HTR-8/SVneo (cell line): Measurements from ENCODE around the gene ANHX.

Experiments
- DNase-seq: peaks from one replicate; pipeline ENCODE4 v3.0.0; 2011; ENCODE audit warnings: low spot score, mixed read lengths; ENCODE audit not compliant: insufficient read length
- FAIRE-seq: peaks from 2 replicates; lab custom pipeline; 2011; peaks lifted over from hg19 to GRCh38; lab: Jason Lieb, UNC

The ANHX gene

DNA sequence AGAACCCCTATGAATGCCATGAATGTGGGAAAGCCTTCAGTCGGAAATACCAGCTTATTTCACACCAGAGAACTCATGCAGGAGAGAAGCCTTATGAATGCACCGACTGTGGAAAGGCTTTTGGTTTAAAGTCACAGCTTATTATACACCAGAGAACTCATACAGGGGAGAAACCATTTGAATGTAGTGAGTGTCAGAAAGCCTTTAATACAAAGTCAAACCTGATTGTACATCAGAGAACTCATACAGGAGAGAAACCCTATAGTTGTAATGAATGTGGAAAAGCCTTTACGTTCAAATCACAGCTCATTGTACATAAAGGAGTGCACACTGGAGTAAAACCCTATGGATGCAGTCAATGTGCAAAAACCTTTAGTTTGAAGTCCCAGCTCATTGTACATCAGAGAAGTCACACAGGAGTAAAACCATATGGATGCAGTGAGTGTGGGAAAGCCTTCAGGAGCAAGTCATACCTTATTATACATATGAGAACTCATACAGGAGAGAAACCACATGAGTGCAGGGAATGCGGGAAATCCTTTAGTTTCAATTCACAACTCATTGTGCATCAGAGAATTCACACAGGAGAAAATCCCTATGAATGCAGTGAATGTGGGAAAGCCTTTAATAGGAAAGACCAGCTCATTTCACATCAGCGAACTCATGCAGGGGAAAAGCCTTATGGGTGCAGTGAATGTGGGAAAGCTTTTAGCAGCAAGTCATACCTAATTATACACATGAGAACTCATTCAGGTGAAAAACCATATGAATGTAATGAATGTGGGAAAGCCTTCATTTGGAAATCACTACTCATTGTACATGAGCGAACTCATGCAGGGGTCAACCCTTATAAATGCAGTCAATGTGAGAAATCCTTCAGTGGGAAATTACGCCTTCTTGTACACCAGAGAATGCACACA is 32.1 kb downstream of the ANHX start:
- no peak for DNase-seq

DNA sequence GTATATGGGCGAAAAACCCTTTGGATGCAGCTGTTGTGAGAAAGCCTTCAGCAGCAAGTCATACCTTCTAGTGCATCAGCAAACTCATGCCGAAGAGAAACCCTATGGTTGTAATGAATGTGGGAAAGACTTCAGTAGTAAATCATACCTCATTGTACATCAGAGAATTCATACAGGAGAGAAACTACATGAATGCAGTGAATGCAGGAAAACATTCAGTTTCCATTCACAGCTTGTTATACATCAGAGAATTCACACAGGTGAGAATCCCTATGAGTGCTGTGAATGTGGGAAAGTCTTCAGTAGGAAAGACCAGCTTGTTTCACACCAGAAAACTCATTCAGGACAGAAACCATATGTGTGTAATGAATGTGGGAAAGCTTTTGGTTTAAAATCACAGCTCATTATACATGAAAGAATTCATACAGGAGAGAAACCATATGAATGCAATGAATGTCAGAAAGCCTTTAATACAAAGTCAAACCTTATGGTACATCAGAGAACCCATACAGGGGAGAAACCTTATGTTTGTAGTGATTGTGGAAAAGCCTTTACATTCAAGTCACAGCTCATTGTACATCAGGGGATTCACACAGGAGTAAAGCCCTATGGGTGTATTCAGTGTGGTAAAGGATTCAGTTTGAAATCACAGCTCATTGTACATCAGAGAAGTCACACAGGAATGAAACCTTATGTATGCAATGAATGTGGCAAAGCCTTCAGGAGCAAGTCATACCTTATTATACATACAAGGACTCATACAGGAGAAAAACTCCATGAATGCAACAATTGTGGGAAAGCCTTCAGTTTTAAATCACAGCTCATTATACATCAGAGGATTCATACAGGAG is 33.0 kb downstream of the ANHX start:
- DNase-seq (no peak), FAIRE-seq (no peak)

More for the DNA sequence above, 32.1 kb downstream of the ANHX start:
- FAIRE-seq: no peak

DNA sequence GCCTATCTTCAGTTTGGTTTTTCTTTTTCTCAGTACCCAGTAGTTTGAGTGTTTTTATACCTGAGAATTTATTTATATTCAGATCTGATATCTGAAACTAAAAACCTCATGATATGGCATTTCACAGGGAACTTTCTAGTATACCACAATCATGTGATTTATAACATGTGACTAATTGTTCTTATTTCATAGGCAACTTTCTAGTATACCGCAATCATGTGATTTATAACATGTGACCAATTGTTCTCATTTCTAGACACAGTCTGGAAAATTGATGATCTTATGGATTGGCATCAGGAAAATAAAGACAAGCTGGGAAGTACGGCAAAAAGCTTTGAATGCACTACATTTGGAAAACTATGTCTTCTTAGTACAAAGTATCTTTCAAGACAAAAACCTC is 33.8 kb downstream of the ANHX start:
- FAIRE-seq (no peak), DNase-seq (no peak)

DNA sequence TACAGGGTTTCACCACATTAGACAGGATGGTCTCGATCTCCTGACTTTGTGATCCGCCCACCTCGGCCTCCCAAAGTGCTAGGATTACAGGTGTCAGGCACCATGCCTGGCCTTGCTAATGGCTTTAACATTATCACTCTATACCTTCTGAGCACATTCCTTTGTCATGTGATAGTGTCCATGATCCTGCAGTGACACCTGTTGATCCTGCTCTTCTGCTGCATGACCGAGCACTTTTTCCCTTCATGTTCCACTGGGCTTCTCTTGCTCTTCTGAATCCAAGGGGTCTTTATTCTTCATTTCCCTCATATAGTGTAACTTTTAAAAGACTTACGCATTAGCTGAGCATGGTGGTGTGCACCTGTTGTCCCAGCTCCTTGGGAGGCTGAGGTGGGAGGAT is 42.8 kb downstream of the ANHX start:
- no peak for DNase-seq
- FAIRE-seq: no peak

DNA sequence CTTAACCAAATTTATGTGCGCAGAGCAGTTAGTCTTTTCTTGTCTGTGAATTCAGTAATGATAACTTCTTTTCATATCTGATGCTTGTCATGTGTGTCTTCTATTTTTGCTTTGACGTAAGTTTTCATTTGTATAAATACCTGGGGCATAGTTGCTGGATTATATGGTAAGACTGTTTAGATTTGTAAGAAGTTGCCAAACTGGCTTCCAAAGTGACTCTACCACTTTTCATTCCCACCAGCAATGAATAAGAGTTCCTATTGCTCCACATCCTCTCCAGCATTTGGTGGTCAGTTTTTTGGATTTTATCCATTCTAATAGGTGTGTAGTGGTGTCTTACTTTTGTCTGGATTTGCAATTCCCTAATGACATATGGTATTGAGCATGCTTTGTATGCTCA is 45.5 kb downstream of the ANHX start:
- DNase-seq (no peak), FAIRE-seq (no peak)

DNA sequence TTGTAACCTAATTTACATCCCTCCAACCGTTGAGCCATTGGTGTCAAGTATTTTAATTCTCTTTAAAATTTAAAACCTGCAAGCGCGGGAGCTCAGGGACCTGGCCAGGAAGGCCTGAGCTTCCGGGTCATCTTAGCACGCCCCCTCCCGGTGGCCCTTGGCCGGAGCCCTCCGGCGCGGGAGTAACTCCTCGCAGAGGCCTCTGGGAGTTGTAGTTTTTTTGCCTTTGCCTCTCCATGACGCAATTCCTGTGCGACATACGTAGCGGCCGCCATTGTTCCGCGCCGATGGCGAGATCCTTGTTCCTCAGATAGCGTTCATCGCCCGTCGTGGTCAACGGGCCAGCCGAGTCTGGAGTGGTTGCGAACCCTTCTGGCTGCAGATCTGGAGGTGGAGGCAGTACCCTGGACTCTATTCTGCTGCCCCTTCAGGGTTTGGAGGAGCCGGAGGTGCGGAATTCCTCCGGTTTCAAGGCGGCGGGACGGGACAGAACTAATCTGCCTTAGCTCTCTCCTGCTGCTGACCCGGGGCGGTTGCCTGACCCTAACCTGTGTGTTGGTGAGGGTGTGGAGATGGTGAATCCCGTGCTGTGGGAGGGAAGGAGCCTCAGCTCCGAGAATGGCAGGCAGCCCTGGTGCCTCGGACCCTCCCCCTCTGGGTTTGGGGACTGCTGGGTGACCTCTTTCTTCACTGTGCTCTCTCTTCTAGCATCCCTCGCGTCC is 54.3 kb downstream of the ANHX start, which contains the start of gene ZNF268:
ZNF268 (plus strand) TSS at position 258 of the 722 bp plus-strand sequence. CDS start 503 bp downstream, outside the sequence.
- FAIRE-seq: peak; percentile 57
- peak; percentile 86 for DNase-seq

DNA sequence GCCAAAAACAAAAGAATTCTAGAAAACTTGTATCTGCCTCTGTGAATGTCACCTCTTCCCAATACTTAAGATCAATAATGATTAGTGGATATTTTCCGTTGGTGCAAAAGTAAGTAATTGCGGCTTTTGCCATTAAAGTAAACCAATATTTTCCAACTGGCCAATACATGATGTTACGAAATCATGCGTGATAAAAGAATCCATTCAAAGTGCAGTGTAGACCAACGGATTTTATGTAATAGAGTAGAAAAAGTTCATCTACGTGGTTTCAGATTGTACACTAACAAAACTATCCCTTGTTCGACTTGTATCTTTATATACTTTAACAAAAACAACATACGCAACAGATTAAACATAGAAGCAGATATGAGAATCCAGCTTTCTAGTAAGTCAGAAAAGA is 55.0 kb downstream of the ANHX start:
- FAIRE-seq: no peak
- DNase-seq: no peak

DNA sequence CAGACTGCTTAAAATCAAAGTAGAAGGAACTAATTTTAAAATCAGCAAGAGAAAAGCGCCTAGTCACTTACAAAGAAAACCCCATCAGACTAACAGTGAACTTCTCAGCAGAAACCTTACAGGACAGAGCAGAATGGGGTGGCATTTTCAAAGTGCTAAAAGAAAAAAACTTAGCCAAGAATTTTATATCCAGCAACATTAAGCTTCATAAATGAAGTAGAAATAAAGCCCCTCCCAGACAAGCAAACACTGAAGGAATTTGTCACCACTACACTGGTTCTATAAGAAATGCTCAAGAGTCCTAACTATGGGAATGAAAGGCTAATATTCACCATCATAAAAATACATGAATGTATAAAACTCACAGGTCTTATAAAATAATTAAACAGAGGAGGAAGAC is 60.8 kb downstream of the ANHX start:
- FAIRE-seq: no peak
- DNase-seq: no peak

DNA sequence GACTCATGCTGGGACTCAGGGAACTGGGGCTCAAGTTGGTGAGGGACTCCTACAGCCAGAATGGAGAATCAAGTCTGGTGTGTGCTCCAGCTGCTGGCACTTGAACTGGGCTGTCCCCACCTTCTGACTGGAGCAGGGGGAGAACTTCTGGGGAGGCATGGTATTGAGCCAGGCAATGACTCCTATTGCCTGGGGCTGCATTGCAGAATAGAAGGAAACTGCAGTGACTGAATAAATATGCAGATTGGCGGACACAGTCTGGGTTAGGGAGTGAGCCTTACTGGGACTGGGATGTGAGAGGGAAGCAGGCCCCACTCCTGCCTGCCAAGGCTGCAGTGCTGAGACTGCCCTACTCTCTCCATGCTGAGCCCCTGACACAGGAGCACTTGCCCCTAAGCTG is 63.2 kb downstream of the ANHX start:
- no peak for DNase-seq
- no peak for FAIRE-seq
